AG09309 (cell line): ENCODE data around the gene ATP5PD.

ENCODE experiments used
- DNase-seq: peaks from one replicate; pipeline ENCODE4 v3.0.0-alpha.2; 2010; ENCODE audit warnings: low read depth
- H3K4me3 ChIP-seq: 2 replicates; pipeline ENCODE4 v1.5.1; 2011; ENCODE audit warnings: mild to moderate bottlenecking, low read depth, low read length, moderate library complexity; ENCODE audit not compliant: control insufficient read depth
- TF ChIP-seq, protein P1 (sequence below): IDR thresholded peaks from 2 replicates; pipeline ENCODE4 v1.5.1; 2011; ENCODE audit warnings: mild to moderate bottlenecking, low read depth, low read length, inconsistent platforms; ENCODE audit not compliant: insufficient read depth, control insufficient read depth; ENCODE audit errors: missing control alignments

Gene ATP5PD

DNA sequence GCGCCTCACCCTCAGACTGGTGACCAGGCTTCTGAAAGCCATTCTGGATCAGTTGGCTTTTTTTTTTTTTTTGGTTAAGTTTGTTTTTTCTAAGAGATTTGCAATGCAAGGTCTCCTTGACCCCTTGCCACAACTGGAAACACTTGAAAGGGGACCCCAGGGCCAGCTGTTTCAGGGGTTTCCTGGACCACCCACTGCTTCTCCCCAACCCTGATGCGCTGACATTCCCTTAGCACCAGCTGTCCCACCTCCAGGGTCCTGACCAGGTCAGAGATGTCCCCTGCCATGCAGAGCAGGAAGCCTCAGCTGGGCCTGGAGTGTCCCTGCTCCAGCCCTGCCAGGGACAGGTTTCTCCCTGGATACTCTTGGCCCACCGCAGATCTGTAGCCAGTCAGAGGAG lies 42.4 kb downstream of the ATP5PD start:
- TF ChIP-seq, protein P1, sequence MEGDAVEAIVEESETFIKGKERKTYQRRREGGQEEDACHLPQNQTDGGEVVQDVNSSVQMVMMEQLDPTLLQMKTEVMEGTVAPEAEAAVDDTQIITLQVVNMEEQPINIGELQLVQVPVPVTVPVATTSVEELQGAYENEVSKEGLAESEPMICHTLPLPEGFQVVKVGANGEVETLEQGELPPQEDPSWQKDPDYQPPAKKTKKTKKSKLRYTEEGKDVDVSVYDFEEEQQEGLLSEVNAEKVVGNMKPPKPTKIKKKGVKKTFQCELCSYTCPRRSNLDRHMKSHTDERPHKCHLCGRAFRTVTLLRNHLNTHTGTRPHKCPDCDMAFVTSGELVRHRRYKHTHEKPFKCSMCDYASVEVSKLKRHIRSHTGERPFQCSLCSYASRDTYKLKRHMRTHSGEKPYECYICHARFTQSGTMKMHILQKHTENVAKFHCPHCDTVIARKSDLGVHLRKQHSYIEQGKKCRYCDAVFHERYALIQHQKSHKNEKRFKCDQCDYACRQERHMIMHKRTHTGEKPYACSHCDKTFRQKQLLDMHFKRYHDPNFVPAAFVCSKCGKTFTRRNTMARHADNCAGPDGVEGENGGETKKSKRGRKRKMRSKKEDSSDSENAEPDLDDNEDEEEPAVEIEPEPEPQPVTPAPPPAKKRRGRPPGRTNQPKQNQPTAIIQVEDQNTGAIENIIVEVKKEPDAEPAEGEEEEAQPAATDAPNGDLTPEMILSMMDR: no peak
- no peak overlapping the region for H3K4me3 ChIP-seq
- no peak for DNase-seq

GRCh38 chr17:75003957-75004355 lies 42.8 kb downstream of the ATP5PD start:
- no peak overlapping the region for H3K4me3 ChIP-seq
- no peak for DNase-seq
- TF ChIP-seq, protein P1: no peak

DNA sequence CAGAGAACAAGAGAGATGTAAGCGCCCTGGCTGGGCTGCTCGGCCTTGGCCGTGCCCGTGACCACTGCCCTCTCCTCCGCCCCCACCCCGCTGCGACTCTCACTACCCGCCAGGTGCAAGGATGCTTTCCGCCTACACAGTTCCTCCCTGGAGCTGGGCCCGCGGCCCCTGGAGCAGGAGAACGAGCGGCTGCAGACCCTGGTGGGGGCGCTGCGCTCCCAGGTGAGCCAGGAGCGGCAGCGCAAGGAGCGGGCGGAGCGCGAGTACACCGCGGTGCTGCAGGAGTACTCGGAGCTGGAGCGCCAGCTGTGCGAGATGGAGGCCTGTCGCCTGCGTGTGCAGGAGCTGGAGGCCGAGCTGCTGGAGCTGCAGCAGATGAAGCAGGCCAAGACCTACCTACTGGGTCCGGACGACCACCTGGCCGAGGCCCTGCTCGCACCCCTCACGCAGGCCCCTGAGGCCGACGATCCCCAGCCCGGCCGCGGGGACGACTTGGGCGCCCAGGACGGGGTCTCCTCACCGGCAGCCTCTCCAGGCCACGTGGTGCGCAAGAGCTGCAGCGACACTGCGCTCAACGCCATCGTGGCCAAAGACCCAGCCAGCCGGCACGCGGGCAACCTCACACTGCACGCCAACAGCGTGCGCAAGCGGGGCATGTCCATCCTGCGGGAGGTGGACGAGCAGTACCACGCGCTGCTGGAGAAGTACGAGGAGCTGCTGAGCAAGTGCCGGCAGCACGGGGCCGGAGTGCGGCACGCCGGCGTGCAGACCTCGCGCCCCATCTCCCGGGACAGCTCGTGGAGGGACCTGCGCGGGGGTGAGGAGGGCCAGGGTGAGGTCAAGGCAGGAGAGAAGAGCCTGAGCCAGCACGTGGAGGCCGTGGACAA lies 43.5 kb downstream of the ATP5PD start:
- DNase-seq: no peak
- H3K4me3 ChIP-seq: no peak overlapping the region
- TF ChIP-seq, protein P1: no peak

DNA sequence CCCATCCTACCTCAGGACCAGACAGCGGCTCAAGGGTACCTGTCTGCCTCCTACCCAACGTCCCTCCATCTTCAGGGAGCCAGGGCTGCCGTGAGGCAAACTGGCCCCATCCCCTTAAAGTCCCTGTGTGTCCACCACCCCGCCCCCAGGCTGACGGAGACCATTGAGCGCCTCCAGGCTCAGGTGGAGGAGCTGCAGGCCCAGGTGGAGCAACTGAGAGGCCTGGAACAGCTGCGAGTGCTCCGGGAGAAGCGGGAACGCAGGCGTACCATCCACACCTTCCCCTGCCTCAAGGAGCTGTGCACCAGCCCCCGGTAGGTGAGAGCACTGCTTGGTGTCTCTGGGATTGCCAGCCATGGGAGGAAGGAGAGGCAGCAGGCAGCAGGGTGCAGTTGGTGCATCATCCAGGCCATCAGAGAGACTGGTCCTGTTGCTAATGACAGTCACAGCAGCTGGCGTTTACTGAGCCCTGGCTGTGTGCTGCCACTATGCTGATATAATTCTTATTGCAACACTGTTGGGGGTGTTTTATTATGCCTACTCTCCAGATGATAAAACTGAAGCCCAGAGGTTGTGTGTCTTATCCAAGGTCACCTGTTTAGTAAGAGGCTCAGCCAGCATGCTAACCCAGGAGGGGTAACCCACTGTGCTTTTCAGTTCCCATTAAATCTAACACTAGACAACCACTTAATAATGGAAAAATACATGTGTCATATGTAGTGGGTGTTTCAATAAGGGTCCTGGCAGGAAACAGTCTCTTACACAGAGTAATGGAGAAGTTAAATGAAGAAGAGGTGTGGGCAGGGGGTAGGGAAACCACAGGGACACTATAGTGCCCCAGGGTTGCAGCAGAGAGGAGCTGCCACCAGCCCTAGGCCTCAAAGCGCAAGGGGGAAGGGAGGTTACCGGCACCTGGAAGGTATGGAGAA lies 44.6 kb downstream of the ATP5PD start:
- TF ChIP-seq, protein P1: no peak
- H3K4me3 ChIP-seq: no peak overlapping the region
- no peak for DNase-seq

GRCh38 chr17:74999523-74999922 lies 47.2 kb downstream of the ATP5PD start:
- H3K4me3 ChIP-seq: no peak overlapping the region

DNA sequence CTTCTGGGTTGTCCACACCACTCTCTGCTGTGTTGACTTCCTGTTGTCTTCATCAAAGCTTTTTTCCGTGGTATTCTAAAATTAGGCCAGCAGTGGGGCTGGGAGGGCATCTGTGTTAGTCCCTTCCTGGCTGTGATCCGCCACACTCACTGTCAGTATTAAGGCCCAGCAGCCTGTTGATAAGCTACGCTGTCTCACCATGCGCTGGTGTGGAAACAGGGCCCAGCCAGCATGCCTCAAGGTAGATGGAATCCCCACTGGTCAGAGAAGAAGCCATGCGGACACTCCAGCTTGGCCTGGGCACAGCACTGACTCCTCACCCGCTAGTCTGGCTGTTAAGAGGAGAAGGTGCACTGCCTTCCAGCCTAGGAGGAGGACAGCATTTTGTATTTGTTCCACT lies 48.0 kb downstream of the ATP5PD start:
- TF ChIP-seq, protein P1: no peak
- DNase-seq: no peak
- no peak overlapping the region for H3K4me3 ChIP-seq

More at GRCh38 chr17:74999523-74999922, 47.2 kb downstream of the ATP5PD start:
- TF ChIP-seq, protein P1: no peak
- DNase-seq: no peak
